Measurements from ENCODE around the gene MIGA1.
A peak's percentile ranks its signal among the peaks of the same experiment; 100 is the strongest.

MIGA1 gene

GRCh38 chr1:77926561-77927357, 147.3 kb downstream of the MIGA1 start:
- TF ChIP-seq, protein P1, sequence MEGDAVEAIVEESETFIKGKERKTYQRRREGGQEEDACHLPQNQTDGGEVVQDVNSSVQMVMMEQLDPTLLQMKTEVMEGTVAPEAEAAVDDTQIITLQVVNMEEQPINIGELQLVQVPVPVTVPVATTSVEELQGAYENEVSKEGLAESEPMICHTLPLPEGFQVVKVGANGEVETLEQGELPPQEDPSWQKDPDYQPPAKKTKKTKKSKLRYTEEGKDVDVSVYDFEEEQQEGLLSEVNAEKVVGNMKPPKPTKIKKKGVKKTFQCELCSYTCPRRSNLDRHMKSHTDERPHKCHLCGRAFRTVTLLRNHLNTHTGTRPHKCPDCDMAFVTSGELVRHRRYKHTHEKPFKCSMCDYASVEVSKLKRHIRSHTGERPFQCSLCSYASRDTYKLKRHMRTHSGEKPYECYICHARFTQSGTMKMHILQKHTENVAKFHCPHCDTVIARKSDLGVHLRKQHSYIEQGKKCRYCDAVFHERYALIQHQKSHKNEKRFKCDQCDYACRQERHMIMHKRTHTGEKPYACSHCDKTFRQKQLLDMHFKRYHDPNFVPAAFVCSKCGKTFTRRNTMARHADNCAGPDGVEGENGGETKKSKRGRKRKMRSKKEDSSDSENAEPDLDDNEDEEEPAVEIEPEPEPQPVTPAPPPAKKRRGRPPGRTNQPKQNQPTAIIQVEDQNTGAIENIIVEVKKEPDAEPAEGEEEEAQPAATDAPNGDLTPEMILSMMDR (IDR thresholded peaks at IDR 0.05; ENCODE audit: insufficient read depth, low read depth, low read length, missing control alignments): no peak
- peak; percentile 69 for DNase-seq (ENCODE audit: low read depth)
- H3K4me3 ChIP-seq (ENCODE audit: low read depth, low read length): peak overlapping the region; percentile 58

DNA sequence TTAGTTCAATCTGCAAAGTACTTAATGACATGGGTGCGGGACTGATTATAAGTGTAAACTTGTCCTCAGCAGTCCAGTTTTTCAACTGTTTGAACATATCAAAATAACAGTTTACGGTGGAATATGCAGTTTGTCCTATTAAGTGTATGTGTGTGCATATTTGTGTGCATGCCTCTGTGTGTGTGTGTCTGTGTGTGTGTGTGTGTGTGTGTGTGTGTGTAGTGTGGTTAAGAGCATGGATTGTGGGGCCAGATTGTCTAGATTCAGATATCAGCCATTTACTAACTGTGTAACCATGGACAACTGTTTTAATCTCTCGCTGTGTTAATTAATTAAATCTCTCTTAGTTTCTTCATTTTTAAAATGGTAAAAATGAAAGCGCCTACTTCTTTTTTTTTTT, 148.0 kb downstream of the MIGA1 start:
- H3K4me3 ChIP-seq (ENCODE audit: low read depth, low read length): peak overlapping the region; percentile 58
- peak; percentile 38 for DNase-seq (ENCODE audit: low read depth)
- TF ChIP-seq, protein P1 (IDR thresholded peaks at IDR 0.05; ENCODE audit: insufficient read depth, low read depth, low read length, missing control alignments): no peak
